Subcutaneous adipose tissue (tissue), 4 donors: Measurements from ENCODE around the gene CKB. TPM values are rescaled to one million over a fixed set of nuclear protein-coding genes. Genes with fewer than 3 reads are reported as not detected.

Experiments
- total RNA-seq, 4 donors: library from RNA; depleted of rRNA; stranded (reverse); fragments of >200 nt; gene quantifications; one replicate each; pipeline ENCODE4 v1.1.0, GENCODE V29; 2016
- TF ChIP-seq, protein P1 (sequence below): fragments of 450-650 bp; IDR thresholded peaks from one replicate; pipeline ENCODE4 v1.5.1; 2016; ENCODE audit warnings: low read depth, mild to moderate bottlenecking, control low read depth, antibody characterized with exemption, moderate library complexity

CKB gene
- total RNA-seq, 4 donors from 2014 or later, result 53.8 to 512 (median 182) TPM

DNA sequence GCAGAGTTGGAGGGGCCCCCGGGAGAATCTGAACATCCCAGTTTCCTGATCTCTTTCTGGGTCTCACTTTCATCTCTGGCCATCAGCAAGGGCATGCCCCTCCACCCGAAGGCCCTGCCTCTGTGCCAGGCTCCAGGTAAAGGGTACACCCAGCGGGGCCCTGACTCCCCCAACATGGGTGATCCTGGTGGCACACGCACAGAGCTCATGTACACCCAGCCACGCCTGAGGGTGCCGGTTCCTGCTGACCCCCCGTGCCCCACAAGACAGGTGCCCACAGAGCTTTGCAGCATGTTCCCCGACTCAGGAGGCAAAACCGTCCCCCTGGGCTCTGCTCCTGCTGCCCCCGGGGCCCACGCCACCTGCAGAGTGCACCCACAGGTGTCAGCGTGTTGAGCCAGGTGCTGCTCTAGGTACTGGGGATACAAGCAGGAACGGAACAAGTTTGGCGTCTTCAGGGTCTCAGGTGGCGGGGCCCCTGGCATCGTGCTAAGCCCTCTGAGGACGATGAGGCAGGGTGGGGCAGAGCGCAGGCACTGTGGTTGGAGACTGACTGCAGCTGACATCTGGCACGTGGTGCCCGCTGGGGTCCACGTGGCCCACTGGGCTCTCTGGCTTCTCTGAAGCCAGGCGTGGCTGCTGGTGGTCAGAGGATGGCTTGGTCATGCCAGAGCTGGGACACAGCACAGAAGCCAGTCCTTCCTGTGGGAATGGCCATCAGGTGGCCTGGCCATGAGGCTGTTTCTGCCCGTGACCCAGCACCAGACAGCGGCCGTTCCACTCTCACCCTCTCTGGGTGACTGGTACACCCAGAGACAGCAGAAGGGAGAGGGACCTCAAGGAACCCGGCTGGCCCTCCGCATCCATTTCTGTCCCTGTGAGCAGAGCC is 26.1 kb upstream of the CKB start:
- TF ChIP-seq, protein P1, sequence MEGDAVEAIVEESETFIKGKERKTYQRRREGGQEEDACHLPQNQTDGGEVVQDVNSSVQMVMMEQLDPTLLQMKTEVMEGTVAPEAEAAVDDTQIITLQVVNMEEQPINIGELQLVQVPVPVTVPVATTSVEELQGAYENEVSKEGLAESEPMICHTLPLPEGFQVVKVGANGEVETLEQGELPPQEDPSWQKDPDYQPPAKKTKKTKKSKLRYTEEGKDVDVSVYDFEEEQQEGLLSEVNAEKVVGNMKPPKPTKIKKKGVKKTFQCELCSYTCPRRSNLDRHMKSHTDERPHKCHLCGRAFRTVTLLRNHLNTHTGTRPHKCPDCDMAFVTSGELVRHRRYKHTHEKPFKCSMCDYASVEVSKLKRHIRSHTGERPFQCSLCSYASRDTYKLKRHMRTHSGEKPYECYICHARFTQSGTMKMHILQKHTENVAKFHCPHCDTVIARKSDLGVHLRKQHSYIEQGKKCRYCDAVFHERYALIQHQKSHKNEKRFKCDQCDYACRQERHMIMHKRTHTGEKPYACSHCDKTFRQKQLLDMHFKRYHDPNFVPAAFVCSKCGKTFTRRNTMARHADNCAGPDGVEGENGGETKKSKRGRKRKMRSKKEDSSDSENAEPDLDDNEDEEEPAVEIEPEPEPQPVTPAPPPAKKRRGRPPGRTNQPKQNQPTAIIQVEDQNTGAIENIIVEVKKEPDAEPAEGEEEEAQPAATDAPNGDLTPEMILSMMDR, result no peak

DNA sequence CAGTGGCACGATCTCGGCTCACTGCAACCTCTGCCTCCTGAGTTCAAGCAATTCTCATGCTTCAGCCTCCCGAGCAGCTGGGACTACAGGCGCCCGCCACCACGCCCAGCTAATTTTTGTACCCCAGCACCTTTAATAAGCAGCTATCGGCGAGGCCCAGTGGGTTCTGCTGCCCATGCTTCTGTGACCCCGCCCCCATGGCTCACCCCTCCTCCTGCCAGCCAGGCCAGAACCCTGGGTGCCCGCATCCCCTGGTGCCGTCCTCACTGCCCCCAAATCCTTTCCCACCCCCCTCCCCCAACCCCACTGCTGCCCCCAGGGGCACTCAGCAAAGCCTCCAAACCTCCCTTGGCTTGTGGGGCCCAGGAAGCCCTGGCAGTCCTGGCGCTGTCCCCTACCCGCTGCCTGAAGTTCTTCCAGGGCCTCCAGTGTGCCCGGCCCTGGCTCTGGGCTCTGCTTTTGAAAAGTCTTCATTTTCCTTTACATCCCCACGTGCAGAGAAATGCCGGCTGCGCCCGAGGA is 25.4 kb upstream of the CKB start:
- TF ChIP-seq, protein P1, result no peak

DNA sequence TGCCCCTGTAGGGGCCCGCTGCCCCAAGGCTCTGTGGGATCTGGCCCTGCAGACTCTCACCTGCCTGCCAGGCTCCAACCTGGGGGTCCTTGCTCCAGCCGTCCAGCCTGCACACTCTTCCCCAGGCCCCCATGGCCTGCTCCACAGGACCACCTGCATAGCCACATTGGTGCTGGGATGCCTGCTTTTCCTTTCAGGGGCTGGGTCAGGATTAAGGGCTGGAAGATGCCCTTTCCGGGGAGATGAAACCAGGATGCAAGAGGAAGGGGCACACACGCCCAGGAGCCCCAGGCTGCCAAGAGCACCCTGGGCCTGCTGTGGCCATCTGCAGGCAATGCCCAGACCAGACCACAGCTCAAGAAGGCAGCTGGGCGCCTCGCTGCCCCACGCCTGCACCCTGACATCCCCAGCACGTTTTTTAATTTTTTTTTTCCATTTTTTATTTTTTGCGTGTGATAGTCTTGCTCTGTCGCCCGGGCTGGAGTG is 24.9 kb upstream of the CKB start:
- TF ChIP-seq, protein P1, result no peak

DNA sequence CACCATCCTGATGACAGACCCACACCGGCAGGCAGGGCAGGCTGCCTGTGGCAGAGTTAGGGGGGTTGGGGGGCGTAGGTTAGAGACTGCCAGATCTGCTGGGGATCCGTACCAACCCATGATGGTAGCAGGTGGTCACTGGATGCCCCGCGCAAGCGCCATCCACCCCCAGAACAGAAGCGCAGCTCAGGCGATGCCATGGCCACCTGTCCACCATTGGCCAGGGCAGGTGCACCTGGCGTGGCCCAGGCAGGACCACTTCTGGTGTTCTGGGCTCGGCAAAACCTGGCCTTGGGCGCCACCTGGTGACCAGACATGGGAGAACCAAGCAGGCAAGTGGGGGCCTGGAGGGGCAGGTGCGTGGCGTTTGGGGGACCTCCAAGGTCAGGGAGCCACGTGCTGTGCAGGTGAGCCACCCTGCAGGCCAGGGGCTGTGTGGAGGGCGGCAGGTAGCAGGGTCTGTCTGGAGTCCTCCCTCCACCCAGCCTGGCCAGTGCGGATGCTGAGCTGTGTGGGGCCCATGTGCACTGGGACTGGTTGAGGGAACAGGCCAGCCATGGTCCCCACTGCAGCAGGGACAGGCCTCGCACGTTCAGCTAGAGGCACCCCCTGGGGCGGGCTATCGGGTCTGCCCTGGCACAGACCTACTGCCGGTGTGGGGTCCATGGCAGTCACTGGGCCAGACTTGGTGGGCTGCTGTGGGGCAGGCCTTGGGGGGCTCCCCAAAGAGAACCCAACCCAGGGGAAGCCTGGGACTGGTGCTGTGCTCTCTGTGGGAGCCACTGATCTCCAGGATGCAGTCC is 24.2 kb upstream of the CKB start:
- TF ChIP-seq, protein P1, result no peak

DNA sequence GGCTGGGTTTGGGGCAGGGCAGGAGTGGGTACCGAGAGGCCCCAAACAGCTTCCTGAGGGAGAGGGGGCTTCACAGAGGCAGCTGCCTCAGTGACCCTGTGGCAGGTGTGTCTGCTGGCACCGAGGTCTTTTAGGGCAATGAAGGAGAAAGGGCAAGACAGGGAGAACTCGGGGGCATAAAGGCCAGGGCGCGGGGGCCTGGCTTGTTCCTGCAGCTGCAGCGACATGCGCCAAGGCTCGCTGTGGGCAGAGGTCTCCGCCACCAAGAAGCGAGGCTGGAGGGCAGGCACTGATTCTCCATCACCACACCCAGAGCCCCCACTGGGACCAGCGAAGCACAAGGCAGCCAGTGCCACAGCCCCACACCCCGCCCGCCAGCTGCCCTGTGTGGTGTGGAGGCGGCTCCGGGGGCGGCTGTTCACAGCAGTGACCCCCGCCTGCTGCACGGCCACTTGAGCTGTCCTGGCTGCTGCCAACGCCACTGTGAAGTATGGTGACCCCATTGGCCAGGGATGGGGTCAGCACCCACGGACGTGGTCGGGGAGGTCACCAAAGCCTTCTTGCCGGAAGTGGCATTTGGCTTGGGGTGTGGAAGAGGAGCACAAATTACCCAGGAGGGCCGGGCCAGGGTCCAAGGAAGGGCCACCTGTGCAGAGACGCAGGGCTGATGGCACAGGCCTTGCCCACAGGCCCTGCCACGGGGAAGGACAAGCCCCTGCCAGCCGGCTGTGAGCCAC is 23.5 kb upstream of the CKB start:
- TF ChIP-seq, protein P1, result no peak

DNA sequence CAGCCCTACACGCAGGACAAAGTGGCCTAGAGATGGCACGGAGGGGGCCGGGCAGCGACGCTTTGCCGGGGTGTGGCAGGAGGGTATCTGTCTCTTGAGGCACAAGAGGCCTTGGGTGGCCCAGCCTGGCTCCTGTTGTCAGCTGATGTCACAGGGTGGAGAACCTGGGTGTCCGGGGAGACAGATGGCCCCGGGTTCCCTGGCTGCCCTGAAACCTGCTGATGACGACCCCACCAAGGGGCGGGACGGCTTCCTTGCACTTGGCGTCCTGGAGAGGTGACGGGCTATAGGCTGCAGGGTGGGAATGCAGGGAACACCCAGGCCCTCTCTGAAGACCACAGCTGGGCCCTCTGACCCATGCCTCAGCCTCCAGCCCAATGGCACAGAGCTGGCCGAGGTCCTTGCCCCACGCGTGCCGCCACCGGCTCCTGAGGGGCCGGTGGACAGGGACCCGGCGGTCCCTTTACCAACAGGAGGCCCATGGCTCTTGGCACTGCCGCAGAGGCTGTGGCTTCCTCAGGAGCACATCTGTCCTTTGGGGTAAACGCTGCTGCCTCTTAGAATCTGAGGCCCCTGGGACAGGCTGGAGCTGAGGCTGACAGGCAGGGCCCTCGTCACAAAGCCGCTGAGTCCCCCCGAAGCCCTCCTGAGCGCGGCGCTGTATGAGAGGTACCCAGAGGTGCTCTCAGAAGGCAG is 22.7 kb upstream of the CKB start:
- TF ChIP-seq, protein P1, result no peak
